AG09319 (cell line): Measurements from ENCODE around the gene GSK3B.

ENCODE experiments used
- DNase-seq: peaks from one replicate; pipeline ENCODE4 v3.0.0-alpha.2; 2010; ENCODE audit warnings: low read depth; ENCODE audit errors: extremely low read depth
- CTCF ChIP-seq: IDR thresholded peaks from 2 replicates; pipeline ENCODE4 v1.5.1; 2011; ENCODE audit warnings: low read depth, mild to moderate bottlenecking, inconsistent platforms, low read length, moderate library complexity

GSK3B gene

GRCh38 chr3:119776304-119776703 lies 317.9 kb downstream of the GSK3B start:
- no peak for TF ChIP-seq CTCF
- no peak for DNase-seq

- no peak for TF ChIP-seq CTCF
- no peak for DNase-seq
Observed at GRCh38 chr3:119774444-119774843, 319.8 kb downstream of the GSK3B start.
